Endothelial cell of umbilical vein (primary cell): ENCODE results near the gene TPSG1. TPM values are rescaled to one million over a fixed set of nuclear protein-coding genes. Genes with fewer than 3 reads are reported as not detected.

Source experiments
- BruUV-seq: library from RNA; stranded (reverse); fragments of 400-500 nt; replicated peaks from 2 replicates; lab custom pipeline; 2021; lab: Mats Ljungman, UMichigan
- CTCF ChIA-PET: fragments of 300-600, 350-600 bp; sonication (Branson Sonifier 250); formaldehyde crosslinking; loops from one replicate; lab custom pipeline; 2021; ENCODE audit warnings: antibody characterized with exemption, inconsistent platforms; lab: Charles Lee
- POLR2A ChIA-PET: fragments of 300-600, 350-600 bp; sonication (Branson Sonifier 250); formaldehyde crosslinking; loops from one replicate; lab custom pipeline; 2021; ENCODE audit warnings: antibody characterized with exemption, inconsistent platforms; lab: Charles Lee
- DNase-seq: peaks from one replicate; pipeline ENCODE4 v3.0.0-alpha.2; 2011; ENCODE audit warnings: low read depth, low spot score
- FAIRE-seq: peaks from 2 replicates; lab custom pipeline; 2011; peaks lifted over from hg19 to GRCh38; lab: Jason Lieb, UNC
- H2AFZ ChIP-seq: 2 replicates; pipeline ENCODE4 v1.6.0; 2012; ENCODE audit warnings: low read depth, low read length, control low read depth, inconsistent platforms
- H3K27ac ChIP-seq: 2 replicates; pipeline ENCODE4 v1.5.1; 2011; ENCODE audit warnings: low read depth, mild to moderate bottlenecking, control low read depth, low read length, moderate library complexity; ENCODE audit not compliant: insufficient read depth
- H3K27me3 ChIP-seq, 2 experiments: 2 replicates each; pipeline versions ENCODE4 v1.6.0 to v1.6.1; 2011; ENCODE audit warnings: low read length in 2 of 2, mixed read lengths in 1 of 2; ENCODE audit not compliant: control insufficient read depth in 2 of 2, insufficient read depth in 2 of 2
- H3K36me3 ChIP-seq, 2 experiments: 2 replicates in 1 of 2; 3 replicates in 1 of 2; pipeline ENCODE4 v1.5.1; 2011; ENCODE audit warnings: low read length in 2 of 2, mild to moderate bottlenecking in 1 of 2, moderate library complexity in 1 of 2; ENCODE audit not compliant: control insufficient read depth in 2 of 2, insufficient read depth in 2 of 2; ENCODE audit errors: extremely low read depth in 1 of 2
- H3K4me1 ChIP-seq: 3 replicates; pipeline ENCODE4 v1.5.1; 2011; ENCODE audit warnings: mild to moderate bottlenecking, low read length; ENCODE audit not compliant: control insufficient read depth, insufficient read depth; ENCODE audit errors: extremely low read depth
- H3K4me2 ChIP-seq: 2 replicates; pipeline ENCODE4 v1.6.1; 2011; ENCODE audit warnings: low read length, control low read depth, mixed read lengths; ENCODE audit not compliant: insufficient read depth
- H3K4me3 ChIP-seq, 3 experiments: fragments of 200-600 bp in 1 of 3; sonication (generic), shearing (Covaris generic) in 1 of 3; replicated peaks in 1 of 3; 2 replicates each; pipeline ENCODE4 v1.5.1; 2011 to 2016; ENCODE audit warnings: control low read depth in 3 of 3, low read length in 3 of 3, mild to moderate bottlenecking in 2 of 3, inconsistent platforms in 1 of 3, low read depth in 1 of 3, moderate library complexity in 1 of 3; ENCODE audit not compliant: insufficient read depth in 1 of 3
- H3K79me2 ChIP-seq: 2 replicates; pipeline ENCODE4 v1.6.0; 2012; ENCODE audit warnings: low read length, inconsistent platforms; ENCODE audit not compliant: control insufficient read depth, insufficient read depth
- H3K9ac ChIP-seq: replicated peaks from 2 replicates; pipeline ENCODE3; 2011; ENCODE audit warnings: low read length, control low read depth; ENCODE audit not compliant: insufficient read depth; ENCODE audit errors: extremely low read depth
- H3K9me1 ChIP-seq: replicated peaks from 3 replicates; pipeline ENCODE4 v1.6.0; 2011; ENCODE audit warnings: mild to moderate bottlenecking, low read length; ENCODE audit not compliant: control insufficient read depth, insufficient read depth; ENCODE audit errors: extremely low read depth
- H3K9me3 ChIP-seq: replicated peaks from 2 replicates; pipeline ENCODE4 v1.5.1; 2012; ENCODE audit warnings: low read length, inconsistent platforms; ENCODE audit not compliant: control insufficient read depth, insufficient read depth
- H4K20me1 ChIP-seq: replicated peaks from 2 replicates; pipeline ENCODE3; 2011; ENCODE audit warnings: mild to moderate bottlenecking, low read length; ENCODE audit not compliant: control insufficient read depth, insufficient read depth; ENCODE audit errors: extremely low read depth
- EZH2 ChIP-seq: IDR thresholded peaks from 2 replicates; pipeline ENCODE4 v1.6.1; 2012; ENCODE audit warnings: borderline replicate concordance, low read depth, mild to moderate bottlenecking, moderate library complexity, low read length, inconsistent platforms; ENCODE audit not compliant: severe bottlenecking
- FOS ChIP-seq: IDR thresholded peaks from 2 replicates; pipeline ENCODE4 v1.6.1; 2011; ENCODE audit warnings: mild to moderate bottlenecking, low read length, moderate library complexity, borderline replicate concordance; ENCODE audit not compliant: insufficient read depth
- GATA2 ChIP-seq: IDR thresholded peaks from 2 replicates; pipeline ENCODE4 v1.7.0; 2011; ENCODE audit warnings: low read depth, mild to moderate bottlenecking, moderate library complexity, mixed read lengths, low read length; ENCODE audit not compliant: insufficient read length, insufficient read depth
- JUN ChIP-seq: IDR thresholded peaks from 2 replicates; pipeline ENCODE4 v1.6.1; 2011; ENCODE audit warnings: borderline replicate concordance, low read depth; ENCODE audit not compliant: insufficient read length, insufficient read depth
- MYC ChIP-seq: IDR thresholded peaks from one replicate; pipeline ENCODE4 v1.6.1; 2011; ENCODE audit warnings: mild to moderate bottlenecking, low read depth, low read length
- POLR2A ChIP-seq: IDR thresholded peaks from 2 replicates; pipeline ENCODE4 v1.6.1; 2012; ENCODE audit warnings: low read depth, mild to moderate bottlenecking, control low read depth, low read length
- POLR2AphosphoS5 ChIP-seq: IDR thresholded peaks from 2 replicates; pipeline ENCODE4 v1.6.1; 2012; ENCODE audit warnings: low read depth, mild to moderate bottlenecking, control low read depth, low read length, moderate library complexity; ENCODE audit not compliant: insufficient read depth
- dilution Hi-C: fragments of 300-500 bp; cut with MboI; formaldehyde crosslinking; loops from one replicate; pipeline ENCODE4 v1.15.0; 2019; ENCODE audit warnings: low sequenced_read_pairs; ENCODE audit not compliant: extremely low pct_ligation_motif_present
- intact Hi-C: fragments of 100-400 bp; cut with micrococcal nuclease; formaldehyde crosslinking; loops from one replicate; pipeline ENCODE4 v1.10.0; 2022
- polyA plus RNA-seq, 4 experiments: library from polyadenylated mRNA; depleted of rRNA in 3 of 4; stranded (reverse) in 3 of 4; unstranded in 1 of 4; fragments of >200 nt; gene quantifications; 2 replicates each; pipeline versions ENCODE4 v1.2.1 to v1.2.3, GENCODE V29; 2011 to 2012; ENCODE audit warnings: missing spikeins in 1 of 4
- total RNA-seq: library from RNA; stranded (reverse); gene quantifications from 2 replicates; pipeline ENCODE4 v1.2.3, GENCODE V29; 2021
- TF ChIP-seq, protein P1 (sequence below): IDR thresholded peaks from 2 replicates; pipeline ENCODE4 v1.6.1; 2011; ENCODE audit not compliant: insufficient read depth, insufficient read length
- TF ChIP-seq, protein P2 (sequence below), 2 donors: IDR thresholded peaks; 1 replicate in 1 of 2; 2 replicates in 1 of 2; pipeline ENCODE4 v1.5.1; 2011; ENCODE audit warnings: low read length in 2 of 2, mild to moderate bottlenecking in 2 of 2, moderate library complexity in 2 of 2, control low read depth in 1 of 2, inconsistent platforms in 1 of 2, low read depth in 1 of 2; ENCODE audit not compliant: insufficient read depth in 1 of 2; ENCODE audit errors: extremely low read depth in 1 of 2

Gene TPSG1
- total and polyA plus RNA-seq, 2 donors (not counting 3 experiments of a cell fraction or from before 2014, with no cell fraction given), result not detected

DNA sequence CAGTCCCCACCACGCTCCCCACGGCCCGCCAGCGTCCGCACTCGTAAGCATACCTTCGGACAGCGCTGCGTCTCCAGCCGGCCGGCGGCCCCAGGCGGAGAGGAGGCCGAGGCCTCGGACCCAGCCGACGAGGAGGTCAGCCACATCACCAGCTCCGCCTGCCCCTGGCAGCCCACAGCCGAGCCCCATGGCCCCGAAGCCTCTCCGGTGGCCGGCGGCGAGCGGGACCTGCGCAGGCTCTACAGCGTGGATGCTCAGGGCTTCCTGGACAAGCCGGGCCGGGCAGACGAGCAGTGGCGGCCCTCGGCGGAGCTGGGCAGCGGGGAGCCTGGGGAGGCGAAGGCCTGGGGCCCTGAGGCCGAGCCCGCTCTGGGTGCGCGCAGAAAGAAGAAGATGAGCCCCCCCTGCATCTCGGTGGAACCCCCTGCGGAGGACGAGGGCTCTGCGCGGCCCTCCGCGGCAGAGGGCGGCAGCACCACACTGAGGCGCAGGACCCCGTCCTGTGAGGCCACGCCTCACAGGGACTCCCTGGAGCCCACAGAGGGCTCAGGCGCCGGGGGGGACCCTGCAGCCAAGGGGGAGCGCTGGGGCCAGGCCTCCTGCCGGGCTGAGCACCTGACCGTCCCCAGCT, 4.9 kb downstream of the TPSG1 start:
- FAIRE-seq, result no peak
- no peak for DNase-seq
- Histone ChIP-seq H3K27me3 (no peaks in the 10 kb centered on the region), H3K27ac (no peak overlapping the region), H2AFZ (no peak overlapping the region), H4K20me1 (no peaks in the 10 kb centered on the region), H3K4me3 (no peak overlapping the region), H3K79me2 (no peaks in the 10 kb centered on the region), H3K9me1 (no peaks in the 10 kb centered on the region), H3K4me1 (no peaks in the 10 kb centered on the region), H3K9me3 (no peaks in the 10 kb centered on the region), H3K9ac (no peak overlapping the region), H3K36me3 (no peaks in the 10 kb centered on the region), H3K4me2 (no peak overlapping the region)
- BruUV-seq, result no TSS peak
- dilution Hi-C loops, result no loop called here
- POLR2A ChIA-PET, result no interaction called here
- intact Hi-C loops, result loop anchor here (5.0 kb wide), 1 partner anchor 697 kb away; the partner anchor contains the start of gene HS3ST6
- TF ChIP-seq FOS (no peak), GATA2 (no peak)
- CTCF ChIA-PET, result no interaction called here

DNA sequence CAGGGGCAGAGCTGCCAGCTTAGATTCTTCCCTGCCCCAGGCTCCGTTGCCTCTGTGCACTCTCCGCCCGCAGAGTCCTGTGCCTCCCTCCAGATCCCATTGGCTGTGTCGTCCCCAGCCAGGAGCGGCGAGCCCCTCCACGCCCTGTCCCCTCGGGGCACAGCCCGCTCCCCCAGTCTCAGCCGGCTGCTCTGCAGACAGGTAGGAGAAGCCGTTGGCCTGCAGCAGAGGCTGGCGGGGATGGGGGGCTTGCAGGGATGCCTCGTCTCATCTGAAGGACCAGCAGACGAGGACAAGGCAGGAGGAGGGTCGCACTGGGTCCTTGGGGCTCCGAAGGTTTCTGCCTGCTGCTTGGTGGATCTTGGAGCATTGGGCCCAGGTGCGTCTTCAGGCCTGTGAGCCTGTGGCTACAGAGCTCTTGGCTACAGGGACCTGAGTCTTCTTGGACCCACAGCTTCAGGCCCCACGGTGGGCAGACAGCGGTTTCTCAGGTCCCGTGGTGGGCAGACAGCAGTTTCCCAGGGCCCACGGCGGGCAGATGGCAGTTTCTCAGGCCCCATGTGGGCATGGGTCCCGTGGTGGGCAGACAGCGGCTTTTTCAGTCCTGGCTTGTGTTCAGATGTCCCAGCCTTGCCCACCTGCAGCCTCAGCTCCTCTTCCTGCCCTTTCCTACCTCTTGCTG, 6.0 kb downstream of the TPSG1 start:
- H3K4me2 ChIP-seq, result no peak overlapping the region
- no peaks in the 10 kb centered on the region for H3K4me1 ChIP-seq
- dilution Hi-C loops, result no loop called here
- H3K27me3 ChIP-seq, result no peaks in the 10 kb centered on the region
- no peaks in the 10 kb centered on the region for H3K79me2 ChIP-seq
- intact Hi-C loops, result no loop called here
- H3K9ac ChIP-seq, result no peak overlapping the region
- H3K36me3 ChIP-seq, result no peaks in the 10 kb centered on the region
- H3K27ac ChIP-seq, result no peak overlapping the region
- DNase-seq (no peak), FAIRE-seq (no peak)
- no peaks in the 10 kb centered on the region for H4K20me1 ChIP-seq
- BruUV-seq, result no TSS peak
- H3K9me3 ChIP-seq, result no peaks in the 10 kb centered on the region
- H2AFZ ChIP-seq, result no peak overlapping the region
- H3K4me3 ChIP-seq, result no peak overlapping the region
- CTCF ChIA-PET, result interaction anchor here (1.0 kb wide), 1 partner anchor 11 kb away, joined by 3 read pairs; no protein-coding TSS in a partner anchor
- no peaks in the 10 kb centered on the region for H3K9me1 ChIP-seq
- POLR2A ChIA-PET, result no interaction called here
- no peak for TF ChIP-seq POLR2A
- TF ChIP-seq FOS, result no peak
- no peak for TF ChIP-seq MYC
- no peak for TF ChIP-seq JUN
- TF ChIP-seq, protein P1, sequence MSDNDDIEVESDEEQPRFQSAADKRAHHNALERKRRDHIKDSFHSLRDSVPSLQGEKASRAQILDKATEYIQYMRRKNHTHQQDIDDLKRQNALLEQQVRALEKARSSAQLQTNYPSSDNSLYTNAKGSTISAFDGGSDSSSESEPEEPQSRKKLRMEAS, result no peak
- TF ChIP-seq, protein P2, sequence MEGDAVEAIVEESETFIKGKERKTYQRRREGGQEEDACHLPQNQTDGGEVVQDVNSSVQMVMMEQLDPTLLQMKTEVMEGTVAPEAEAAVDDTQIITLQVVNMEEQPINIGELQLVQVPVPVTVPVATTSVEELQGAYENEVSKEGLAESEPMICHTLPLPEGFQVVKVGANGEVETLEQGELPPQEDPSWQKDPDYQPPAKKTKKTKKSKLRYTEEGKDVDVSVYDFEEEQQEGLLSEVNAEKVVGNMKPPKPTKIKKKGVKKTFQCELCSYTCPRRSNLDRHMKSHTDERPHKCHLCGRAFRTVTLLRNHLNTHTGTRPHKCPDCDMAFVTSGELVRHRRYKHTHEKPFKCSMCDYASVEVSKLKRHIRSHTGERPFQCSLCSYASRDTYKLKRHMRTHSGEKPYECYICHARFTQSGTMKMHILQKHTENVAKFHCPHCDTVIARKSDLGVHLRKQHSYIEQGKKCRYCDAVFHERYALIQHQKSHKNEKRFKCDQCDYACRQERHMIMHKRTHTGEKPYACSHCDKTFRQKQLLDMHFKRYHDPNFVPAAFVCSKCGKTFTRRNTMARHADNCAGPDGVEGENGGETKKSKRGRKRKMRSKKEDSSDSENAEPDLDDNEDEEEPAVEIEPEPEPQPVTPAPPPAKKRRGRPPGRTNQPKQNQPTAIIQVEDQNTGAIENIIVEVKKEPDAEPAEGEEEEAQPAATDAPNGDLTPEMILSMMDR (IDR thresholded peaks at IDR 0.05; ENCODE audit: extremely low read depth in 1 of 2, insufficient read depth in 1 of 2, low read depth in 1 of 2, low read length in 2 of 2), result no peak
- TF ChIP-seq GATA2, result no peak
- TF ChIP-seq EZH2, result no peak
- TF ChIP-seq POLR2AphosphoS5, result no peak
